SH-SY5Y (cell line): ENCODE measurements around the gene KREMEN2.

ENCODE experiments used
- GATA2 ChIP-seq: IDR thresholded peaks from 2 replicates; pipeline ENCODE4 v1.6.1; 2011; ENCODE audit warnings: mild to moderate bottlenecking, low read depth, low read length
- GATA3 ChIP-seq: IDR thresholded peaks from 2 replicates; pipeline ENCODE4 v1.6.1; 2011; ENCODE audit warnings: low read depth, mild to moderate bottlenecking, low read length, moderate library complexity

DNA sequence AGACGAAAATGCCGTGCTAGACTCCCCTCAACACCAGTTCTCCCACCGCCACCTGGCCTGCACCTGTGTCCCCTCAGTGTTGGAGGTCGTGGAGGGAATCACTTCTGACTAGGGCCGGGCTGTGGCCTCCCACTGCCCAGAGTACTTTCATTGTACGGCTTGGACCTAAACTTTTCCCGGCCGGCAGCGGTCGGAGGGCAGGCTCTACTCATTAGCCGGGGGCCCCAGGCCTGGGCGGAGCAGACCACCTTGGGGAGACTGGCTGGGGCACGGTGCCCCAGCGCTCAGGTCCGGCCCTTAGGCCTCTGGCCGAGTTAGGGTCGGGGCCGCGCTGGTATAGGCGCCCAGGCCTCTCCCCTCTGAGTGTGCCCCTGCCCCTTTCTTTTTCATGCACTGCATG is 53.3 kb downstream of the KREMEN2 start:
- TF ChIP-seq GATA2 (no peak), GATA3 (no peak)
